A549 (cell line): ENCODE results near the gene KCNAB1. TPM values are rescaled to one million over a fixed set of nuclear protein-coding genes. Genes with fewer than 3 reads are reported as not detected.
"Not testable (repeated sequence)": the region's sequence is repeated elsewhere in the genome, so short reads cannot be mapped to it uniquely, and the experiment has no call there.

Experiments used
- ATAC-seq, 2 experiments: fragments of 200-7000 bp in 1 of 2; fragments of >200 bp in 1 of 2; cut with Nextera tagmentation in 1 of 2; cut with Tn5 transposase in 1 of 2; 3 replicates each; pipeline versions ENCODE4 v1.8.0 to v1.9.1; 2018 to 2020; ENCODE audit warnings: mild to moderate bottlenecking in 1 of 2, moderate library complexity in 1 of 2
- CTCF ChIA-PET: fragments of 300-600 bp; sonication (Branson Sonifier 250); formaldehyde crosslinking; extraction: SDS; loops from one replicate; lab custom pipeline; 2021; ENCODE audit warnings: antibody characterized with exemption, inconsistent platforms; lab: Yijun Ruan, JAX
- POLR2A ChIA-PET: fragments of 350-600 bp; formaldehyde crosslinking; extraction: SDS; loops from one replicate; lab custom pipeline; 2021; ENCODE audit warnings: antibody characterized with exemption, inconsistent platforms; lab: Yijun Ruan, JAX
- DNase-seq, 2 experiments: peaks; one replicate each; pipeline versions ENCODE4 v3.0.0 to v3.0.0-alpha.2; 2011 to 2016; ENCODE audit warnings: low read depth in 1 of 2, low spot score in 1 of 2
- FAIRE-seq: peaks from 2 replicates; lab custom pipeline; 2011; peaks lifted over from hg19 to GRCh38; lab: Jason Lieb, UNC
- H3K27ac ChIP-seq, 2 experiments: fragments of >200 bp; sonication (Bioruptor Twin); formaldehyde crosslinking; 3 replicates each; pipeline ENCODE4 v1.5.1; 2016 to 2017
- H3K4me1 ChIP-seq: fragments of >200 bp; sonication (Bioruptor Twin); formaldehyde crosslinking; 3 replicates; pipeline ENCODE4 v1.6.1; 2016
- H3K4me2 ChIP-seq: fragments of >200 bp; sonication (Bioruptor Twin); formaldehyde crosslinking; 3 replicates; pipeline ENCODE4 v1.6.1; 2016
- H3K4me3 ChIP-seq: fragments of >200 bp; sonication (Bioruptor Twin); formaldehyde crosslinking; 3 replicates; pipeline ENCODE4 v1.5.1; 2016
- H3K9me3 ChIP-seq: fragments of >200 bp; sonication (Bioruptor Twin); formaldehyde crosslinking; 3 replicates; pipeline ENCODE4 v1.6.1; 2016
- ATOH8 ChIP-seq: fragments of 250-450 bp; sonication (Bioruptor Pico); IDR thresholded peaks from 2 replicates; pipeline ENCODE4 v1.5.0; 2020; ENCODE audit warnings: low read depth, mild to moderate bottlenecking, moderate library complexity
- BHLHE40 ChIP-seq: IDR thresholded peaks from 2 replicates; pipeline ENCODE4 v1.6.1; 2012; ENCODE audit warnings: low read depth, low read length, inconsistent platforms
- CBX2 ChIP-seq: fragments of 200-600 bp; sonication (generic); IDR thresholded peaks from 2 replicates; pipeline ENCODE4 v1.6.1; 2016; ENCODE audit warnings: low read depth, mild to moderate bottlenecking, borderline replicate concordance
- CHD2 ChIP-seq: fragments of 150-350 bp; IDR thresholded peaks from 2 replicates; pipeline ENCODE4 v1.6.1; 2014; ENCODE audit warnings: low read length; ENCODE audit not compliant: partially characterized antibody
- CHD4 ChIP-seq: fragments of 200-600 bp; sonication (generic); IDR thresholded peaks from 2 replicates; pipeline ENCODE4 v1.6.1; 2016; ENCODE audit warnings: antibody characterized with exemption, mild to moderate bottlenecking, borderline replicate concordance
- E2F6 ChIP-seq: IDR thresholded peaks from 2 replicates; pipeline ENCODE4 v1.6.1; 2012; ENCODE audit warnings: low read depth, borderline replicate concordance
- ELK1 ChIP-seq: fragments of 150-350 bp; IDR thresholded peaks from 2 replicates; pipeline ENCODE4 v1.6.1; 2014; ENCODE audit warnings: low read depth, mild to moderate bottlenecking, low read length
- ESRRA ChIP-seq: fragments of 150-350 bp; IDR thresholded peaks from 2 replicates; pipeline ENCODE4 v1.6.1; 2014; ENCODE audit warnings: mild to moderate bottlenecking, low read length, borderline replicate concordance
- FOSB ChIP-seq: fragments of 250-450 bp; sonication (Bioruptor Pico); IDR thresholded peaks from 2 replicates; pipeline ENCODE4 v1.5.0; 2020; ENCODE audit warnings: mild to moderate bottlenecking, moderate library complexity
- FOSL2 ChIP-seq, 2 experiments: fragments of 450-650 bp in 1 of 2; fragments of >200 bp in 1 of 2; sonication (Bioruptor Twin) in 1 of 2; formaldehyde crosslinking; IDR thresholded peaks; 2 replicates each; pipeline versions ENCODE4 v1.5.0 to v1.6.1; 2016 to 2020; ENCODE audit warnings: mild to moderate bottlenecking in 1 of 2, moderate library complexity in 1 of 2
- HDAC2 ChIP-seq: fragments of 200-600 bp; sonication (generic); IDR thresholded peaks from 2 replicates; pipeline ENCODE4 v1.6.1; 2016
- HES2 ChIP-seq: fragments of >200 bp; sonication (Bioruptor Twin); formaldehyde crosslinking; IDR thresholded peaks from 2 replicates; pipeline ENCODE4 v1.6.1; 2016
- HMGXB4 ChIP-seq: fragments of 250-450 bp; sonication (Bioruptor Pico); IDR thresholded peaks from 2 replicates; pipeline ENCODE4 v1.5.0; 2021; ENCODE audit warnings: mild to moderate bottlenecking, moderate library complexity, borderline replicate concordance
- HOXB5 ChIP-seq: fragments of 250-450 bp; sonication (Bioruptor Pico); IDR thresholded peaks from 2 replicates; pipeline ENCODE4 v1.5.0; 2020; ENCODE audit warnings: mild to moderate bottlenecking, moderate library complexity
- MYC ChIP-seq: IDR thresholded peaks from 2 replicates; pipeline ENCODE4 v1.6.1; 2012; ENCODE audit warnings: mild to moderate bottlenecking, inconsistent platforms, low read length, improper control_type of control experiment, borderline replicate concordance
- NFE2L2 ChIP-seq: fragments of 150-350 bp; conservative IDR thresholded peaks from 2 replicates; pipeline ENCODE4 v1.6.1; 2014; ENCODE audit warnings: low read length
- NPAS2 ChIP-seq: fragments of 250-450 bp; sonication (Bioruptor Pico); IDR thresholded peaks from 2 replicates; pipeline ENCODE4 v1.8.0; 2022; ENCODE audit warnings: mild to moderate bottlenecking, moderate library complexity, borderline replicate concordance
- NR3C1 ChIP-seq: fragments of >200 bp; sonication (Bioruptor Twin); formaldehyde crosslinking; IDR thresholded peaks from 3 replicates; pipeline ENCODE4 v1.6.1; 2017
- PBX3 ChIP-seq: IDR thresholded peaks from 2 replicates; pipeline ENCODE4 v1.6.1; 2012
- POLR2A ChIP-seq: IDR thresholded peaks from 2 replicates; pipeline ENCODE4 v1.6.1; 2012; ENCODE audit warnings: mild to moderate bottlenecking, low read length
- RAD21 ChIP-seq, 2 experiments: fragments of >200 bp in 1 of 2; sonication (Bioruptor Twin) in 1 of 2; formaldehyde crosslinking in 1 of 2; IDR thresholded peaks in 1 of 2; conservative IDR thresholded peaks in 1 of 2; 2 replicates in 1 of 2; 3 replicates in 1 of 2; pipeline ENCODE4 v1.6.1; 2012 to 2018; ENCODE audit warnings: inconsistent platforms in 1 of 2
- RARB ChIP-seq: fragments of 250-450 bp; sonication (Bioruptor Pico); IDR thresholded peaks from 2 replicates; pipeline ENCODE4 v1.8.0; 2021; ENCODE audit warnings: mild to moderate bottlenecking, moderate library complexity
- RCOR1 ChIP-seq: fragments of 150-350 bp; IDR thresholded peaks from 2 replicates; pipeline ENCODE4 v1.6.1; 2014; ENCODE audit warnings: antibody characterized with exemption, low read length, low read depth
- RFX5 ChIP-seq: fragments of 450-650 bp; IDR thresholded peaks from 2 replicates; pipeline ENCODE4 v1.7.1; 2014; ENCODE audit warnings: antibody characterized with exemption, mild to moderate bottlenecking, moderate library complexity
- SMC3 ChIP-seq: fragments of >200 bp; sonication (Bioruptor Twin); formaldehyde crosslinking; IDR thresholded peaks from 3 replicates; pipeline ENCODE4 v1.6.1; 2018; ENCODE audit warnings: inconsistent platforms
- SREBF2 ChIP-seq: fragments of 450-650 bp; IDR thresholded peaks from 2 replicates; pipeline ENCODE4 v1.6.1; 2014; ENCODE audit warnings: mild to moderate bottlenecking, moderate library complexity
- TP53 ChIP-seq: fragments of 250-450 bp; sonication (Bioruptor Pico); IDR thresholded peaks from 2 replicates; pipeline ENCODE4 v1.5.0; 2021; ENCODE audit warnings: mild to moderate bottlenecking, moderate library complexity
- ZC3H11A ChIP-seq: fragments of 450-650 bp; IDR thresholded peaks from 2 replicates; pipeline ENCODE4 v1.6.1; 2014; ENCODE audit warnings: antibody characterized with exemption, mild to moderate bottlenecking
- ZNF302 ChIP-seq: fragments of 250-450 bp; sonication (Bioruptor Pico); IDR thresholded peaks from 2 replicates; pipeline ENCODE4 v1.9.0; 2021; ENCODE audit warnings: inconsistent platforms, mild to moderate bottlenecking, moderate library complexity
- WGBS: methylation state at CpG from one replicate; pipeline ENCODE4 v1.1.6; 2017; ENCODE audit errors: missing lambda C conversion rate; 5-methylcytosine and 5-hydroxymethylcytosine counted together
- polyA plus RNA-seq, 4 experiments: library from polyadenylated mRNA; depleted of rRNA in 3 of 4; stranded (reverse); fragments of >200 nt; fragmentation: RNase III in 1 of 4; extraction: RNeasy Plus Mini Kit Qiagen cat#74134 plus additional on column Dnase treatment in 1 of 4; gene quantifications; 2 replicates in 3 of 4; 3 replicates in 1 of 4; pipeline ENCODE4 v1.2.3, GENCODE V29; 2011 to 2017

The KCNAB1 gene
- polyA plus RNA-seq, 2 of the 4 experiments (the other 2 are of a cell fraction): not detected

GRCh38 chr3:156217674-156218352 is 97.4 kb downstream of the KCNAB1 start:
- no peak for DNase-seq
- no peak; a peak in 1 of 6 replicates for ATAC-seq
- no peak for FAIRE-seq
- H3K9me3 ChIP-seq: no peaks in the 10 kb centered on the region
- WGBS: 46% methylated on average over 9 of the region's 9 CpGs
- POLR2A ChIA-PET: no interaction called here
- 0 out of 3 replicates have a peak, but pooled peaks cover 2% of the 10 kb centered on the region for H3K4me1 ChIP-seq
- no peak overlapping the region for H3K27ac ChIP-seq
- TF ChIP-seq RARB (CRISPR knock-in tag) (no peak), ATOH8 (CRISPR knock-in tag) (no peak), NPAS2 (CRISPR knock-in tag) (no peak), RAD21 (conservative IDR thresholded peaks at IDR 0.05 in 1 of 2, IDR thresholded peaks at IDR 0.05 in 1 of 2) (no peak), HES2 (no peak), PBX3 (no peak), NFE2L2 (no peak), CHD4 (no peak), BHLHE40 (no peak), FOSL2 (IDR thresholded peaks at IDR 0.05) (no peak), FOSL2 (CRISPR knock-in tag; IDR thresholded peaks at IDR 0.05) (no peak), CHD2 (no peak), HOXB5 (CRISPR knock-in tag) (no peak), HMGXB4 (no peak), RCOR1 (no peak)
- no peak overlapping the region for H3K4me2 ChIP-seq
- H3K4me3 ChIP-seq: no peak overlapping the region
- CTCF ChIA-PET: no interaction called here

GRCh38 chr3:156218353-156218744 is 98.0 kb downstream of the KCNAB1 start:
- Histone ChIP-seq H3K4me1 (0 out of 3 replicates have a peak, but pooled peaks cover 2% of the 10 kb centered on the region), H3K4me3 (no peak overlapping the region), H3K4me2 (no peak overlapping the region), H3K9me3 (no peaks in the 10 kb centered on the region)
- CTCF ChIA-PET: no interaction called here
- FAIRE-seq: no peak
- 46% methylated on average over 3 of the region's 3 CpGs for WGBS
- no peak for TF ChIP-seq FOSB (CRISPR knock-in tag)
- TF ChIP-seq ATOH8 (CRISPR knock-in tag): no peak
- TF ChIP-seq E2F6: no peak
- no peak for TF ChIP-seq SREBF2
- no peak for TF ChIP-seq ZNF302
- no peak for TF ChIP-seq SMC3
- TF ChIP-seq HDAC2: no peak
- no peak for TF ChIP-seq ELK1
- no peak for TF ChIP-seq TP53 (CRISPR knock-in tag)
- TF ChIP-seq CBX2: no peak
- no peak for TF ChIP-seq ESRRA
- no peak for TF ChIP-seq NFE2L2
- no peak for TF ChIP-seq POLR2A
- no peak for TF ChIP-seq NR3C1
- TF ChIP-seq MYC: no peak
- no peak for TF ChIP-seq RARB (CRISPR knock-in tag)
- no peak for TF ChIP-seq ZC3H11A
- no peak for TF ChIP-seq RFX5
- TF ChIP-seq, all 56 proteins: peak for 0
- DNase-seq (no peak), ATAC-seq (no peak)
- POLR2A ChIA-PET: no interaction called here
- H3K27ac ChIP-seq: no peak overlapping the region

GRCh38 chr3:156222381-156222780 is 102.0 kb downstream of the KCNAB1 start:
- ATAC-seq, CTCF ChIA-PET, DNase-seq, H3K9me3 ChIP-seq, POLR2A ChIA-PET, H3K4me1 ChIP-seq, FAIRE-seq, H3K4me3 ChIP-seq, H3K27ac ChIP-seq, H3K4me2 ChIP-seq: not testable (repeated sequence)
